Hematopoietic multipotent progenitor cell (in vitro differentiated cells): ENCODE results near the gene BUB1B. TPM values are rescaled to one million over a fixed set of nuclear protein-coding genes. Genes with fewer than 3 reads are reported as not detected.

ENCODE experiments used
- DNase-seq, 3 donors: peaks; one replicate each; pipeline ENCODE4 v3.0.0-alpha.2; 2011 to 2015; ENCODE audit warnings: low read depth in 2 of 3, low spot score in 2 of 3
- total RNA-seq: library from RNA; depleted of rRNA; stranded (reverse); fragments of >200 nt; gene quantifications from one replicate; pipeline ENCODE4 v1.2.3, GENCODE V29; 2012

Gene BUB1B
- total RNA-seq, 1 donor: 3.0 TPM

- no peak for DNase-seq
Observed at GRCh38 chr15:40250771-40251483, 90.1 kb downstream of the BUB1B start.

- no peak for DNase-seq
Observed at GRCh38 chr15:40251486-40252140, 90.7 kb downstream of the BUB1B start.

GRCh38 chr15:40252141-40252437, 91.2 kb downstream of the BUB1B start:
- DNase-seq: no peak

- no peak for DNase-seq
Observed at GRCh38 chr15:40252438-40253166, 91.7 kb downstream of the BUB1B start.

- DNase-seq: no peak
Observed at GRCh38 chr15:40253167-40253790, 92.4 kb downstream of the BUB1B start.

- DNase-seq: no peak
Observed at GRCh38 chr15:40254452-40254851, 93.6 kb downstream of the BUB1B start.

GRCh38 chr15:40255033-40255432, 94.2 kb downstream of the BUB1B start:
- DNase-seq: no peak

- DNase-seq: no peak
Observed at GRCh38 chr15:40256638-40257235, 95.9 kb downstream of the BUB1B start.

GRCh38 chr15:40257656-40258450, 97.0 kb downstream of the BUB1B start:
- DNase-seq: no peak

- DNase-seq: no peak
Observed at GRCh38 chr15:40258544-40258943, 97.7 kb downstream of the BUB1B start.

- DNase-seq: no peak
Observed at GRCh38 chr15:40259021-40259420, 98.2 kb downstream of the BUB1B start.

- no peak for DNase-seq
Observed at GRCh38 chr15:40263024-40263754, 102.3 kb downstream of the BUB1B start.

- no peak for DNase-seq
Observed at GRCh38 chr15:40264321-40265153, 103.7 kb downstream of the BUB1B start.

GRCh38 chr15:40265355-40265754, 104.5 kb downstream of the BUB1B start:
- no peak for DNase-seq

- no peak for DNase-seq
Observed at GRCh38 chr15:40265875-40266274, 105.0 kb downstream of the BUB1B start.

- no peak for DNase-seq
Observed at GRCh38 chr15:40266828-40267304, 106.0 kb downstream of the BUB1B start.

GRCh38 chr15:40267670-40268069, 106.8 kb downstream of the BUB1B start:
- DNase-seq: no peak

GRCh38 chr15:40269604-40270003, 108.7 kb downstream of the BUB1B start:
- no peak for DNase-seq
